OCI-LY3 (cell line): ENCODE data around the gene MRPS2.
"Not testable (repeated sequence)": the region's sequence is repeated elsewhere in the genome, so short reads cannot be mapped to it uniquely, and the experiment has no call there.

ENCODE experiments used
- H2AFZ ChIP-seq: fragments of 200-600, 300-600 bp; shearing (Covaris generic); 2 replicates; pipeline ENCODE4 v1.6.0; 2014; ENCODE audit warnings: antibody characterized with exemption, low read depth, low read length
- H3K27ac ChIP-seq: fragments of 200-600, 300-600 bp; sonication (generic); 2 replicates; pipeline ENCODE4 v1.5.1; 2014; ENCODE audit warnings: mild to moderate bottlenecking, low read length, moderate library complexity, mixed read lengths
- H3K27me3 ChIP-seq: fragments of 200-600, 300-600 bp; sonication (generic); 2 replicates; pipeline ENCODE4 v1.6.1; 2014; ENCODE audit warnings: low read depth, low read length, mixed read lengths
- H3K36me3 ChIP-seq: fragments of 200-600, 300-600 bp; sonication (generic); replicated peaks from 2 replicates; pipeline ENCODE3; 2014; ENCODE audit warnings: low read depth, low read length, mixed read lengths
- H3K4me1 ChIP-seq: fragments of 300-600, 200-600 bp; sonication (generic); 2 replicates; pipeline ENCODE4 v1.6.1; 2014; ENCODE audit warnings: low read length, mixed read lengths
- H3K4me2 ChIP-seq: fragments of 200-600, 300-600 bp; sonication (generic); 2 replicates; pipeline ENCODE4 v1.6.1; 2014; ENCODE audit warnings: low read length, mixed read lengths
- H3K4me3 ChIP-seq: fragments of 300-600, 200-600 bp; sonication (generic); 2 replicates; pipeline ENCODE4 v1.5.1; 2014; ENCODE audit warnings: antibody characterized with exemption, mild to moderate bottlenecking, low read length, moderate library complexity
- H3K79me2 ChIP-seq: fragments of 300-600, 200-600 bp; shearing (Covaris generic); 2 replicates; pipeline ENCODE4 v1.6.1; 2014; ENCODE audit warnings: mild to moderate bottlenecking, low read length, mixed read lengths
- H3K9ac ChIP-seq: fragments of 300-600, 200-600 bp; shearing (Covaris generic); 2 replicates; pipeline ENCODE4 v1.6.0; 2014; ENCODE audit warnings: mild to moderate bottlenecking, low read length, moderate library complexity
- H3K9me3 ChIP-seq: fragments of 200-600, 300-600 bp; shearing (Covaris generic); 2 replicates; pipeline ENCODE4 v1.6.1; 2014; ENCODE audit warnings: low read length, mixed read lengths; ENCODE audit not compliant: insufficient read depth
- H4K20me1 ChIP-seq: fragments of 200-600, 300-600 bp; sonication (generic); 2 replicates; pipeline ENCODE4 v1.6.1; 2016; ENCODE audit warnings: low read length, mixed read lengths; ENCODE audit not compliant: insufficient read depth
- CTCF ChIP-seq: fragments of 200-600, 300-600 bp; sonication (generic); IDR thresholded peaks from 2 replicates; pipeline ENCODE4 v1.5.1; 2014; ENCODE audit warnings: antibody characterized with exemption, low read length, low read depth
- EZH2phosphoT487 ChIP-seq: fragments of 200-600 bp; shearing (Covaris generic); IDR thresholded peaks from 2 replicates; pipeline ENCODE4 v1.6.1; 2018; ENCODE audit warnings: antibody characterized with exemption, mixed run types, low read depth

MRPS2 gene

GRCh38 chr9:135512904-135513303 lies 12.4 kb downstream of the MRPS2 start:
- no peak overlapping the region for H3K4me2 ChIP-seq
- no peak overlapping the region for H3K9ac ChIP-seq
- H3K9me3 ChIP-seq = no peaks in the 10 kb centered on the region
- no peak overlapping the region for H2AFZ ChIP-seq
- no peaks in the 10 kb centered on the region for H3K27me3 ChIP-seq
- no peaks in the 10 kb centered on the region for H4K20me1 ChIP-seq
- no peaks in the 10 kb centered on the region for H3K4me1 ChIP-seq
- no peak overlapping the region for H3K4me3 ChIP-seq
- TF ChIP-seq EZH2phosphoT487 = no peak
- TF ChIP-seq CTCF = no peak
- H3K27ac ChIP-seq = no peak overlapping the region
- no peaks in the 10 kb centered on the region for H3K79me2 ChIP-seq
- H3K36me3 ChIP-seq = no peaks in the 10 kb centered on the region

GRCh38 chr9:135513351-135513846 lies 12.9 kb downstream of the MRPS2 start:
- Histone ChIP-seq H3K4me3 (no peak overlapping the region), H3K9ac (no peak overlapping the region), H3K27me3 (no peaks in the 10 kb centered on the region), H3K36me3 (no peaks in the 10 kb centered on the region), H3K4me2 (no peak overlapping the region), H3K79me2 (no peaks in the 10 kb centered on the region), H3K9me3 (no peaks in the 10 kb centered on the region), H3K27ac (no peak overlapping the region), H4K20me1 (no peaks in the 10 kb centered on the region), H3K4me1 (no peaks in the 10 kb centered on the region), H2AFZ (no peak overlapping the region)
- TF ChIP-seq EZH2phosphoT487 = no peak
- TF ChIP-seq CTCF = no peak

- H3K27me3 ChIP-seq, H3K79me2 ChIP-seq, H3K36me3 ChIP-seq, H4K20me1 ChIP-seq, H2AFZ ChIP-seq, H3K4me3 ChIP-seq, H3K9me3 ChIP-seq, H3K27ac ChIP-seq, H3K4me1 ChIP-seq, H3K9ac ChIP-seq, H3K4me2 ChIP-seq: not testable (repeated sequence)
Measured at GRCh38 chr9:135513906-135514305, 13.4 kb downstream of the MRPS2 start.

GRCh38 chr9:135514342-135515082 lies 14.0 kb downstream of the MRPS2 start:
- H3K4me2 ChIP-seq = no peak overlapping the region
- TF ChIP-seq EZH2phosphoT487 (no peak), CTCF (no peak)
- no peak overlapping the region for H3K9ac ChIP-seq
- H3K36me3 ChIP-seq = no peaks in the 10 kb centered on the region
- H3K27ac ChIP-seq = no peak overlapping the region
- no peaks in the 10 kb centered on the region for H3K4me1 ChIP-seq
- no peak overlapping the region for H2AFZ ChIP-seq
- no peaks in the 10 kb centered on the region for H4K20me1 ChIP-seq
- no peaks in the 10 kb centered on the region for H3K9me3 ChIP-seq
- no peaks in the 10 kb centered on the region for H3K79me2 ChIP-seq
- H3K27me3 ChIP-seq = no peaks in the 10 kb centered on the region
- H3K4me3 ChIP-seq = no peak overlapping the region
